Suprapubic skin (tissue), 4 donors: ENCODE results near the gene CLMN. TPM values are rescaled to one million over a fixed set of nuclear protein-coding genes. Genes with fewer than 3 reads are reported as not detected.
"Not testable (repeated sequence)": the region's sequence is repeated elsewhere in the genome, so short reads cannot be mapped to it uniquely, and the experiment has no call there.

Source experiments
- DNase-seq, 2 donors: peaks; one replicate each; pipeline ENCODE4 v3.0.0-alpha.2; 2019; ENCODE audit warnings: low spot score in 2 of 2
- H3K27ac ChIP-seq: fragments of 200-600 bp; sonication (generic); one replicate; pipeline ENCODE4 v1.5.1; 2019
- H3K27me3 ChIP-seq: fragments of 200-600 bp; sonication (generic); one replicate; pipeline ENCODE4 v1.5.1; 2019
- H3K36me3 ChIP-seq: fragments of 200-600 bp; sonication (generic); one replicate; pipeline ENCODE4 v1.5.1; 2019
- H3K4me1 ChIP-seq: fragments of 200-600 bp; sonication (generic); one replicate; pipeline ENCODE4 v1.5.1; 2019
- H3K4me3 ChIP-seq: fragments of 200-600 bp; sonication (generic); one replicate; pipeline ENCODE4 v1.5.1; 2019; ENCODE audit warnings: mild to moderate bottlenecking
- H3K9me3 ChIP-seq: fragments of 200-600 bp; sonication (generic); one replicate; pipeline ENCODE4 v1.5.1; 2019
- EP300 ChIP-seq: sonication (generic); formaldehyde crosslinking; IDR thresholded peaks from one replicate; pipeline ENCODE4 v1.6.1; 2017; ENCODE audit warnings: antibody characterized with exemption
- POLR2A ChIP-seq, 2 donors: fragments of 450-650 bp; IDR thresholded peaks; one replicate each; pipeline ENCODE4 v1.6.1; 2017; ENCODE audit warnings: antibody characterized with exemption in 2 of 2, mild to moderate bottlenecking in 2 of 2, moderate library complexity in 2 of 2
- POLR2AphosphoS5 ChIP-seq, 3 donors: sonication (generic); formaldehyde crosslinking; IDR thresholded peaks; one replicate each; pipeline ENCODE4 v1.6.1; 2017; ENCODE audit warnings: antibody characterized with exemption in 3 of 3
- WGBS: methylation state at CpG from one replicate; pipeline ENCODE4 v1.1.5; 2018; 5-methylcytosine and 5-hydroxymethylcytosine counted together
- total RNA-seq, 4 donors: library from RNA; depleted of rRNA; stranded (reverse); fragments of >200 nt; gene quantifications; one replicate each; pipeline ENCODE4 v1.1.0, GENCODE V29; 2016
- TF ChIP-seq, protein P1 (sequence below), 2 donors: fragments of 200-600 bp in 1 of 2; fragments of 450-650 bp in 1 of 2; sonication (generic) in 1 of 2; IDR thresholded peaks; one replicate each; pipeline ENCODE4 v1.5.1; 2016 to 2019; ENCODE audit warnings: antibody characterized with exemption in 2 of 2, mild to moderate bottlenecking in 1 of 2, moderate library complexity in 1 of 2

The CLMN gene
- total RNA-seq, 4 donors from 2014 or later: 5.0 to 25.7 (median 7.0) TPM

GRCh38 chr14:95285566-95285965 is 34.1 kb downstream of the CLMN start:
- no peaks in the 10 kb centered on the region for H3K4me1 ChIP-seq
- DNase-seq: peak in 1 of 2 donors; percentile 16
- TF ChIP-seq, protein P1, sequence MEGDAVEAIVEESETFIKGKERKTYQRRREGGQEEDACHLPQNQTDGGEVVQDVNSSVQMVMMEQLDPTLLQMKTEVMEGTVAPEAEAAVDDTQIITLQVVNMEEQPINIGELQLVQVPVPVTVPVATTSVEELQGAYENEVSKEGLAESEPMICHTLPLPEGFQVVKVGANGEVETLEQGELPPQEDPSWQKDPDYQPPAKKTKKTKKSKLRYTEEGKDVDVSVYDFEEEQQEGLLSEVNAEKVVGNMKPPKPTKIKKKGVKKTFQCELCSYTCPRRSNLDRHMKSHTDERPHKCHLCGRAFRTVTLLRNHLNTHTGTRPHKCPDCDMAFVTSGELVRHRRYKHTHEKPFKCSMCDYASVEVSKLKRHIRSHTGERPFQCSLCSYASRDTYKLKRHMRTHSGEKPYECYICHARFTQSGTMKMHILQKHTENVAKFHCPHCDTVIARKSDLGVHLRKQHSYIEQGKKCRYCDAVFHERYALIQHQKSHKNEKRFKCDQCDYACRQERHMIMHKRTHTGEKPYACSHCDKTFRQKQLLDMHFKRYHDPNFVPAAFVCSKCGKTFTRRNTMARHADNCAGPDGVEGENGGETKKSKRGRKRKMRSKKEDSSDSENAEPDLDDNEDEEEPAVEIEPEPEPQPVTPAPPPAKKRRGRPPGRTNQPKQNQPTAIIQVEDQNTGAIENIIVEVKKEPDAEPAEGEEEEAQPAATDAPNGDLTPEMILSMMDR (IDR thresholded peaks at IDR 0.05): no peak
- no peak for TF ChIP-seq EP300
- no peak for TF ChIP-seq POLR2AphosphoS5 (IDR thresholded peaks at IDR 0.05)
- no peak for TF ChIP-seq POLR2A (IDR thresholded peaks at IDR 0.05)
- no peak overlapping the region for H3K27ac ChIP-seq
- no peaks in the 10 kb centered on the region for H3K9me3 ChIP-seq
- H3K4me3 ChIP-seq: no peak overlapping the region
- no peaks in the 10 kb centered on the region for H3K27me3 ChIP-seq
- no peaks in the 10 kb centered on the region for H3K36me3 ChIP-seq
- WGBS: 71% methylated on average over 4 of the region's 4 CpGs

GRCh38 chr14:95283802-95284201 is 35.9 kb downstream of the CLMN start:
- not testable (repeated sequence) for H3K36me3 ChIP-seq, H3K27ac ChIP-seq, H3K27me3 ChIP-seq, H3K4me1 ChIP-seq, H3K9me3 ChIP-seq, H3K4me3 ChIP-seq
- DNase-seq: peak in 1 of 2 donors; percentile 41
- 95% methylated on average over 3 of the region's 3 CpGs for WGBS

GRCh38 chr14:95282986-95283380 is 36.7 kb downstream of the CLMN start:
- H3K4me1 ChIP-seq, H3K36me3 ChIP-seq, H3K4me3 ChIP-seq, H3K9me3 ChIP-seq, H3K27me3 ChIP-seq, H3K27ac ChIP-seq: not testable (repeated sequence)
- DNase-seq: peak in 1 of 2 donors; percentile 37
- WGBS: 88% methylated on average over 5 of the region's 5 CpGs

- Histone ChIP-seq H3K4me3 (no peak overlapping the region), H3K9me3 (no peaks in the 10 kb centered on the region), H3K36me3 (no peaks in the 10 kb centered on the region), H3K27me3 (no peaks in the 10 kb centered on the region), H3K4me1 (no peaks in the 10 kb centered on the region), H3K27ac (no peak overlapping the region)
- peak in 1 of 2 donors; percentile 20 for DNase-seq
- TF ChIP-seq EP300 (no peak), POLR2A (IDR thresholded peaks at IDR 0.05) (no peak), POLR2AphosphoS5 (IDR thresholded peaks at IDR 0.05) (no peak)
- TF ChIP-seq, protein P1 (IDR thresholded peaks at IDR 0.05): no peak
- 40% methylated on average over 2 of the region's 2 CpGs for WGBS
These were observed 37.2 kb downstream of the CLMN start for GRCh38 chr14:95282354-95282985.

DNA sequence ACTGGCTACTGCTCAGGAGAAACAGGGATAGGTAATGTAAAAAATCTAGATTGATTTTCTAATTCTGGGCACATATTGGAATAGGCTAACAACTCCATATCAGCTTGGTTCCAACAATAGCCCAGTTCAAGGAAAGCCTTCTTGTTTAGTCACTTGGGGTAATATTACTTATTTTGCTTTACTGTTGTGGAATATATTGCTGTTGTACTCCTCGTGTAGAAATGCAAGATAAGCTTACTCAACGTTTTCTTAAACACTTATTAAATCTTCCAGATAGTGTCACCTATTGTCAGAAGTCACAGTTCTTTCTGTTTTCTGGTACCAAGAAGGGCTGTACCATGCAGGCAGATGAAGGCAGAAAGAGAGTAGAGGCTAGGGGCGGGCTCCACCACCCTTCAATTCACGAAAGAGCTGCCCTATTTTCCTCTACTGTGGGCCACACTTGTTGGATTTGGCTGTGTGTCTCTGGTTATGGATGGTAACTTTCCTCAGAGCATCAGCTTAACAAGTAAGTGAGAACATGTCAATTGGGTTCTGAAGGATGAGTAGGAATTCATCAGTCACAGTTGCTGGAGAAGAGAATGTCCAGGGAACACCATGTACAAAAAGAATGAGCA is 38.0 kb downstream of the CLMN start:
- Histone ChIP-seq H3K4me3 (no peak overlapping the region), H3K4me1 (no peaks in the 10 kb centered on the region), H3K9me3 (no peaks in the 10 kb centered on the region), H3K27ac (no peak overlapping the region), H3K27me3 (no peaks in the 10 kb centered on the region), H3K36me3 (no peaks in the 10 kb centered on the region)
- TF ChIP-seq POLR2AphosphoS5 (IDR thresholded peaks at IDR 0.05) (no peak), POLR2A (IDR thresholded peaks at IDR 0.05) (no peak), EP300 (no peak)
- TF ChIP-seq, protein P1 (IDR thresholded peaks at IDR 0.05): no peak
- peak in 1 of 2 donors; percentile 7 for DNase-seq
- 78% methylated on average over 4 of the region's 4 CpGs for WGBS

GRCh38 chr14:95275494-95275893 is 44.2 kb downstream of the CLMN start:
- H3K27ac ChIP-seq: no peak overlapping the region
- H3K4me3 ChIP-seq: no peak overlapping the region
- peak in 1 of 2 donors; percentile 28 for DNase-seq
- H3K4me1 ChIP-seq: no peaks in the 10 kb centered on the region
- 91% methylated on average over 7 of the region's 7 CpGs for WGBS
- no peaks in the 10 kb centered on the region for H3K27me3 ChIP-seq
- no peaks in the 10 kb centered on the region for H3K36me3 ChIP-seq
- H3K9me3 ChIP-seq: no peaks in the 10 kb centered on the region
- TF ChIP-seq POLR2A (IDR thresholded peaks at IDR 0.05) (no peak), POLR2AphosphoS5 (IDR thresholded peaks at IDR 0.05) (no peak), EP300 (no peak)
- TF ChIP-seq, protein P1 (IDR thresholded peaks at IDR 0.05): no peak
